ENCODE results near the gene LRTM2.

- no peak for TF ChIP-seq POLR2A (IDR thresholded peaks at IDR 0.05; ENCODE audit: low read depth, low read length)
- TF ChIP-seq TAF1 (IDR thresholded peaks at IDR 0.05; ENCODE audit: low read depth, low read length), result no peak
Observed at GRCh38 chr12:1865284-1865866, 45.0 kb downstream of the LRTM2 start.
